ENCODE measurements around the gene PLEKHG3. TPM values are rescaled to one million over a fixed set of nuclear protein-coding genes. Genes with fewer than 3 reads are reported as not detected.

PLEKHG3 gene
- total and polyA plus RNA-seq, 2 donors (not counting 1 experiment from before 2014, with no cell fraction given): 0.17 to 3.0 TPM

DNA sequence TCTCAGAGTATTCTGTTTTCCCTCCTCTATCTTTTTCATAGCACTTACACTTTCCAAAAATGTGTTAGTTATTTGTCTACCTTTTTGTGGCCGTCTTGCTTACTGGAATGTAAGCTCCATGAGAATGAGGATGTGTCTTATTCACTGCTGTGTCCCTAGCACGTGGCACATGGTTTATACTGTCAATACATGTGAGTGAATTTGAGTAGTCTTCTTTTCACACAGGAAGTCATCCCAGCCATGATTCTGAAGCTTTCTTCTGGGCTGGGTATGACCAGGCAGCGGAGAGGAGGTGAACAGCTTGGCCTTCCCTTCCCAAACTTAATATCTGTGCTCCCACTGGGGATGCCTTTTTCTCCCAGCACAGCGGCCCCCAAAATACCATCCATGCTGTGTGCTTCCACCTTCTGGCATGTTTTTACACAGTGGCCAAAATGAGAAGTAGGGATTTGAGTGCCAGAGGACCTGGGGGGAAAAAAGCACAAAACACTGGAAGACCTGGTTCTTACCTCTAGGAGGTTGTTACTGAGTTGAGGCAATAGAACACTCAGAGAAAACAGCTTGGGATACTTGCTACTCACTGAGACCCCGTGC is 10.3 kb downstream of the PLEKHG3 start:
- no peaks in the 10 kb centered on the region for H4K20me1 ChIP-seq (ENCODE audit: control insufficient read depth, extremely low read depth, insufficient read depth, low read length)
- no peaks in the 10 kb centered on the region for H3K79me2 ChIP-seq (ENCODE audit: control insufficient read depth, insufficient read depth, low read length)
- DNase-seq (ENCODE audit: low read depth in 2 of 2): no peak
- no peak overlapping the region for H3K27ac ChIP-seq (ENCODE audit: insufficient read depth, low read length)
- no peak for TF ChIP-seq EZH2 (IDR thresholded peaks at IDR 0.05; ENCODE audit: low read length, missing control alignments)
- TF ChIP-seq, protein P1, sequence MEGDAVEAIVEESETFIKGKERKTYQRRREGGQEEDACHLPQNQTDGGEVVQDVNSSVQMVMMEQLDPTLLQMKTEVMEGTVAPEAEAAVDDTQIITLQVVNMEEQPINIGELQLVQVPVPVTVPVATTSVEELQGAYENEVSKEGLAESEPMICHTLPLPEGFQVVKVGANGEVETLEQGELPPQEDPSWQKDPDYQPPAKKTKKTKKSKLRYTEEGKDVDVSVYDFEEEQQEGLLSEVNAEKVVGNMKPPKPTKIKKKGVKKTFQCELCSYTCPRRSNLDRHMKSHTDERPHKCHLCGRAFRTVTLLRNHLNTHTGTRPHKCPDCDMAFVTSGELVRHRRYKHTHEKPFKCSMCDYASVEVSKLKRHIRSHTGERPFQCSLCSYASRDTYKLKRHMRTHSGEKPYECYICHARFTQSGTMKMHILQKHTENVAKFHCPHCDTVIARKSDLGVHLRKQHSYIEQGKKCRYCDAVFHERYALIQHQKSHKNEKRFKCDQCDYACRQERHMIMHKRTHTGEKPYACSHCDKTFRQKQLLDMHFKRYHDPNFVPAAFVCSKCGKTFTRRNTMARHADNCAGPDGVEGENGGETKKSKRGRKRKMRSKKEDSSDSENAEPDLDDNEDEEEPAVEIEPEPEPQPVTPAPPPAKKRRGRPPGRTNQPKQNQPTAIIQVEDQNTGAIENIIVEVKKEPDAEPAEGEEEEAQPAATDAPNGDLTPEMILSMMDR (conservative IDR thresholded peaks at IDR 0.05 in 1 of 2, IDR thresholded peaks at IDR 0.05 in 1 of 2; ENCODE audit: low read depth in 1 of 2, low read length in 2 of 2): no peak
- peaks cover 2% of the 10 kb centered on the region for H3K27me3 ChIP-seq (ENCODE audit: control insufficient read depth, insufficient read depth, low read length)
- no peak overlapping the region for H3K9ac ChIP-seq (ENCODE audit: insufficient read depth, low read length)
- H3K4me1 ChIP-seq (ENCODE audit: control insufficient read depth, extremely low read depth, insufficient read depth, low read length): peaks cover 2% of the 10 kb centered on the region
- no peak overlapping the region for H3K4me2 ChIP-seq (ENCODE audit: extremely low read depth, insufficient read depth, low read length)
- H2AFZ ChIP-seq (ENCODE audit: low read length): no peak overlapping the region
- peaks cover 2% of the 10 kb centered on the region for H3K9me3 ChIP-seq (ENCODE audit: control insufficient read depth, insufficient read depth, low read depth, low read length)
- H3K36me3 ChIP-seq (ENCODE audit: control insufficient read depth, insufficient read depth, low read length): no peaks in the 10 kb centered on the region
- H3K4me3 ChIP-seq (replicated peaks in 1 of 4; ENCODE audit: control extremely low read depth in 1 of 4, insufficient read depth in 1 of 4, low read depth in 3 of 4, low read length in 4 of 4): no peak overlapping the region

DNA sequence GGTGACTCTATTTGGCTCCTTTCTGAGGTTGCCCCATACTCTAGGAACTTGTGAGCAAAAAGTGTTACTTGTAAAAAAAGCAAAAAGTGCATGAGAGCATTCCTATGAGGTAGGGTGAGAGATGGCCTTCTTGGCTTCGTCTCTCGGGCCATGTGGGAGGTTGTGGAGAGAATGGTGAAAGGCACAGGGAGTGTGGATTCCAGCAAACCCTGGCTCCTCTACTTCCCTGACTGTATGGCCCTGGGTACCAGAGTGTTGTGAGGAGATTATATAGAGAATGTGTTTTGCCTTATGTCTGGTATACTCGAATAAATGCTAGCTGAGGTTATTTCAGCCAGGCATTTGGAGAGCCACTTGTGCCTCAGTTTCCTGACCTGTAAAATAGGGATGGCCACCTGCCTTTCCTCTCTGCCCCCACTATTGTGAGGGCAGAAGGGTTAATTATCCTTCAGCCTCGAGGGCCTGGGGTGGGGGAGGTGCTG is 11.0 kb downstream of the PLEKHG3 start:
- H3K27me3 ChIP-seq (ENCODE audit: control insufficient read depth, insufficient read depth, low read length): peaks cover 2% of the 10 kb centered on the region
- no peak overlapping the region for H2AFZ ChIP-seq (ENCODE audit: low read length)
- no peak overlapping the region for H3K9ac ChIP-seq (ENCODE audit: insufficient read depth, low read length)
- no peak overlapping the region for H3K4me2 ChIP-seq (ENCODE audit: extremely low read depth, insufficient read depth, low read length)
- TF ChIP-seq, protein P1 (conservative IDR thresholded peaks at IDR 0.05 in 1 of 2, IDR thresholded peaks at IDR 0.05 in 1 of 2; ENCODE audit: low read depth in 1 of 2, low read length in 2 of 2): no peak
- TF ChIP-seq EZH2 (IDR thresholded peaks at IDR 0.05; ENCODE audit: low read length, missing control alignments): no peak
- no peak overlapping the region for H3K4me3 ChIP-seq (replicated peaks in 1 of 4; ENCODE audit: control extremely low read depth in 1 of 4, insufficient read depth in 1 of 4, low read depth in 3 of 4, low read length in 4 of 4)
- H3K9me3 ChIP-seq (ENCODE audit: control insufficient read depth, insufficient read depth, low read depth, low read length): peaks cover 2% of the 10 kb centered on the region
- H3K4me1 ChIP-seq (ENCODE audit: control insufficient read depth, extremely low read depth, insufficient read depth, low read length): peaks cover 7% of the 10 kb centered on the region
- H3K27ac ChIP-seq (ENCODE audit: insufficient read depth, low read length): no peak overlapping the region
- DNase-seq (ENCODE audit: low read depth in 2 of 2): no peak
- H4K20me1 ChIP-seq (ENCODE audit: control insufficient read depth, extremely low read depth, insufficient read depth, low read length): no peaks in the 10 kb centered on the region
- H3K36me3 ChIP-seq (ENCODE audit: control insufficient read depth, insufficient read depth, low read length): no peaks in the 10 kb centered on the region
- H3K79me2 ChIP-seq (ENCODE audit: control insufficient read depth, insufficient read depth, low read length): no peaks in the 10 kb centered on the region

DNA sequence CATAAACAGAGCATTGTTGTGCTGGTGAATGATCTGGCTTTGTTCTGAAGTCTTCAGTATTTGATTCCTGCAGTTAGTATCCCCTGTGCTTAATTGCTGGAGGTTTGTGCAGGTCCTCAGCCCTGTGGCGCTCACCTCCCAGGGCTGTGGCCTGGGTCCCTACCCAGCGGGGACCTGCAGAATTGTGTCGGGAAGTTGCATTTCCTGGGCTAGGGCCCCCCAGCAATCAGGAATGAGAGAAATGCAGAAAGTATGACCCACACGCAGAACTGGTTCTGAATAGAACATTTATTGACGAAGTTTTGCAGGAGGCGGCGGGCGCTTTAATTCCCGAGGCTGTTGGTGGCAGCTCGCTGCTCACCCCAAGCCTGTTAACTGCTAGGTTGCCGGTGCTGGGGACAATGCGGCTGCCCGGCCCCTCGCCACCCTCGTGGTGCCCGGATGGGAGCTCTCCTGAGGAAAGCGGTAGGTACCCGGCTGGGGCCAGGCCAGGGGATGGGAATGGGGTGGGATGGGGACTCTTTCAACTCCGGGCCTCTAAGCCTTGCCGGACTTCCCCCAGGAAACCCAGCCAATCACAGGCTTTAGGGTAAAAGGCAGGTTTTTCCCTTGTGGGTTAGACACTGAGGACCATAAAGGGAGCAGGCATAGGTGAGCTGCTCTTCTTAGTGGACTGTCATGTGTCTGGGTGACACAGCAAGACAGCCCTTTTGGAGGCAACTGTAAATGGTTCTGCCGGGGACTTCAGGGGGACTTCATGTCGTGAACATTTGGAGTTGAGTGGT is 11.6 kb downstream of the PLEKHG3 start:
- no peak overlapping the region for H3K4me3 ChIP-seq (replicated peaks in 1 of 4; ENCODE audit: control extremely low read depth in 1 of 4, insufficient read depth in 1 of 4, low read depth in 3 of 4, low read length in 4 of 4)
- no peak overlapping the region for H3K9ac ChIP-seq (ENCODE audit: insufficient read depth, low read length)
- no peaks in the 10 kb centered on the region for H3K79me2 ChIP-seq (ENCODE audit: control insufficient read depth, insufficient read depth, low read length)
- no peak overlapping the region for H3K4me2 ChIP-seq (ENCODE audit: extremely low read depth, insufficient read depth, low read length)
- no peaks in the 10 kb centered on the region for H3K36me3 ChIP-seq (ENCODE audit: control insufficient read depth, insufficient read depth, low read length)
- no peak overlapping the region for H2AFZ ChIP-seq (ENCODE audit: low read length)
- peak in 1 of 2 donors; percentile 33 for DNase-seq (ENCODE audit: low read depth in 2 of 2)
- peaks cover 2% of the 10 kb centered on the region for H3K27me3 ChIP-seq (ENCODE audit: control insufficient read depth, insufficient read depth, low read length)
- no peak overlapping the region for H3K27ac ChIP-seq (ENCODE audit: insufficient read depth, low read length)
- H4K20me1 ChIP-seq (ENCODE audit: control insufficient read depth, extremely low read depth, insufficient read depth, low read length): no peaks in the 10 kb centered on the region
- peaks cover 2% of the 10 kb centered on the region for H3K9me3 ChIP-seq (ENCODE audit: control insufficient read depth, insufficient read depth, low read depth, low read length)
- H3K4me1 ChIP-seq (ENCODE audit: control insufficient read depth, extremely low read depth, insufficient read depth, low read length): peaks cover 13% of the 10 kb centered on the region
- TF ChIP-seq EZH2 (IDR thresholded peaks at IDR 0.05; ENCODE audit: low read length, missing control alignments): no peak
- TF ChIP-seq, protein P1 (conservative IDR thresholded peaks at IDR 0.05 in 1 of 2, IDR thresholded peaks at IDR 0.05 in 1 of 2; ENCODE audit: low read depth in 1 of 2, low read length in 2 of 2): no peak

Data from fibroblast of lung (primary cell).